SK-N-MC (cell line): ENCODE data around the gene CXorf65.

Source experiments
- EZH2 ChIP-seq: fragments of 200-600 bp; sonication (generic); IDR thresholded peaks from one replicate; pipeline ENCODE4 v1.6.1; 2017; ENCODE audit warnings: antibody characterized with exemption
- POLR2AphosphoS5 ChIP-seq: IDR thresholded peaks from 2 replicates; pipeline ENCODE4 v1.6.1; 2012; ENCODE audit warnings: mild to moderate bottlenecking, low read depth, low read length, borderline replicate concordance

DNA sequence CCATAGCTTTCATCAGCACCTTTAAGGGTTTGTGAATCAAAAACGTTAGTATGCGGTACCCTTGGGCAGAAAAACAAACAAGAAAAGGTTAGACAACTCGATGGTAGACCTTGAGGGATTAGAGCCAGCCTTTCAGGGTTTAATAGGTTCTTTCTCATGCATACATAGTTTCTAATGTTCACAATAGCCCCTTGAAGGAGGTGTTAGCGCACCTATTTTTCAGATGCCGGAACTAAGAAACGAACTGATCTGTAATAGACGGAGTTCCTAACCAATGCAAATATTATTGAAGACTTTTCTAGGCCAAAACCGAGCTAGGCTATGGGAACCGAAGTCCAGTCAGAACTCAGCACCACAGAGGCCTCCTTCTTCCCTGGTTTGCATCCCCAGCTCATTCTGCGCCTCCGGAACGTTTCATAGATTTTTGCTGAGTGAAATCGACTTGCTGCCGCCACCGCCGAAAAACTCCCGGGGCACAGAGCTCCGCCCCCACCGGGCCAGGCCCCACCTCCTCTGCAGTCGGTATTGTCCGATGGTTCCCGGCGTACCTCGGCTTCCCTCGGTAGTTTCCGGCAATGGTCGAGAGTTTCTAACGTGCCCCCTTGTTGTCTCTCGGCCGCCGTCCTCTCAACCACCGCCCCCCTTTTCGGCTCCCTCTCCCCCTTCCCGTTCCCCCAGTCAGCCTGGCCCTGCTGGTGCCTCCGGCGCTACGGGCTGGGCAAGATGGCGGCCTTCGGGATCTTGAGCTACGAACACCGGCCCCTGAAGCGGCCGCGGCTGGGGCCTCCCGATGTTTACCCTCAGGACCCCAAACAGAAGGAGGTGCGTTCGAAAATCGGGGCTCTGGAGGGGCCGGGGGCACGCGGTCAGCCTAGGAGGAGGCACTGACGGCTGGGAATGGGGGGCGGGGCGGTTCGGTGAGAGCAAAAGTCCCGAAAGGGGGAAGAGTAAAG is 11.8 kb upstream of the CXorf65 start, which contains the start of gene MED12:
- TF ChIP-seq EZH2 = no peak
- TF ChIP-seq POLR2AphosphoS5 = peak; percentile 76; the same call in 1 of the 2 replicates
